Keratinocyte (primary cell): ENCODE results near the gene RNF157. TPM values are rescaled to one million over a fixed set of nuclear protein-coding genes. Genes with fewer than 3 reads are reported as not detected.

Source experiments
- DNase-seq: peaks from one replicate; pipeline ENCODE4 v3.0.0-alpha.2; 2011; ENCODE audit warnings: low read depth, missing footprints, low spot score
- FAIRE-seq: peaks from 2 replicates; lab custom pipeline; 2011; peaks lifted over from hg19 to GRCh38; lab: Jason Lieb, UNC
- H2AFZ ChIP-seq: 2 replicates; pipeline ENCODE4 v1.6.0; 2012; ENCODE audit warnings: low read length, control low read depth, inconsistent platforms; ENCODE audit not compliant: control insufficient read depth
- H3K27ac ChIP-seq: 2 replicates; pipeline ENCODE4 v1.5.1; 2011; ENCODE audit warnings: low read length; ENCODE audit not compliant: control insufficient read depth, insufficient read depth
- H3K27me3 ChIP-seq: 3 replicates; pipeline ENCODE4 v1.6.0; 2011; ENCODE audit warnings: low read length; ENCODE audit not compliant: control insufficient read depth, insufficient read depth; ENCODE audit errors: extremely low read depth
- H3K36me3 ChIP-seq, 2 experiments: 2 replicates in 1 of 2; 3 replicates in 1 of 2; pipeline ENCODE4 v1.5.1; 2011; ENCODE audit warnings: low read length in 2 of 2, mild to moderate bottlenecking in 1 of 2; ENCODE audit not compliant: control insufficient read depth in 2 of 2, insufficient read depth in 2 of 2; ENCODE audit errors: extremely low read depth in 1 of 2
- H3K4me1 ChIP-seq: 3 replicates; pipeline ENCODE4 v1.5.1; 2011; ENCODE audit warnings: low read length; ENCODE audit not compliant: control insufficient read depth, insufficient read depth; ENCODE audit errors: extremely low read depth
- H3K4me2 ChIP-seq: 3 replicates; pipeline ENCODE4 v1.6.0; 2011; ENCODE audit warnings: low read depth, low read length; ENCODE audit not compliant: control insufficient read depth, insufficient read depth; ENCODE audit errors: extremely low read depth
- H3K4me3 ChIP-seq, 3 experiments: fragments of 200-600 bp in 1 of 3; sonication (generic) in 1 of 3; 2 replicates in 2 of 3; 3 replicates in 1 of 3; pipeline ENCODE4 v1.5.1; 2011 to 2016; ENCODE audit warnings: low read length in 3 of 3, mild to moderate bottlenecking in 3 of 3, control low read depth in 2 of 3, inconsistent platforms in 1 of 3, low read depth in 1 of 3, mixed read lengths in 1 of 3, mixed run types in 1 of 3, moderate library complexity in 1 of 3; ENCODE audit not compliant: control insufficient read depth in 2 of 3, insufficient read depth in 2 of 3; ENCODE audit errors: extremely low read depth in 1 of 3
- H3K79me2 ChIP-seq: 2 replicates; pipeline ENCODE4 v1.6.0; 2012; ENCODE audit warnings: low read length; ENCODE audit not compliant: control insufficient read depth, insufficient read depth
- H3K9ac ChIP-seq: 3 replicates; pipeline ENCODE4 v1.6.0; 2011; ENCODE audit warnings: low read length; ENCODE audit not compliant: control insufficient read depth, insufficient read depth; ENCODE audit errors: extremely low read depth
- H3K9me1 ChIP-seq: 3 replicates; pipeline ENCODE4 v1.6.0; 2011; ENCODE audit warnings: low read length; ENCODE audit not compliant: control insufficient read depth, insufficient read depth; ENCODE audit errors: extremely low read depth
- H3K9me3 ChIP-seq: 2 replicates; pipeline ENCODE4 v1.5.1; 2012; ENCODE audit warnings: low read depth, low read length; ENCODE audit not compliant: control insufficient read depth
- H4K20me1 ChIP-seq: 3 replicates; pipeline ENCODE4 v1.6.0; 2011; ENCODE audit warnings: low read length; ENCODE audit not compliant: control insufficient read depth, insufficient read depth; ENCODE audit errors: extremely low read depth
- CTCF ChIP-seq, 3 experiments: IDR thresholded peaks in 1 of 3; conservative IDR thresholded peaks in 1 of 3; optimal IDR thresholded peaks in 1 of 3; 2 replicates in 2 of 3; 3 replicates in 1 of 3; pipeline versions ENCODE3 to v1.5.1; 2011; ENCODE audit warnings: low read length in 3 of 3, mild to moderate bottlenecking in 3 of 3, moderate library complexity in 2 of 3, control low read depth in 1 of 3, inconsistent platforms in 1 of 3; ENCODE audit not compliant: insufficient read depth in 2 of 3; ENCODE audit errors: extremely low read depth in 1 of 3
- EZH2 ChIP-seq: IDR thresholded peaks from one replicate; pipeline ENCODE4 v1.6.1; 2012; ENCODE audit warnings: inconsistent platforms, mild to moderate bottlenecking, low read length, moderate library complexity
- dilution Hi-C: fragments of 300-500 bp; cut with MboI; formaldehyde crosslinking; loops from one replicate; pipeline ENCODE4 v1.7.0; 2020; ENCODE audit warnings: low sequenced_read_pairs; ENCODE audit not compliant: extremely low pct_ligation_motif_present
- polyA plus RNA-seq, 5 experiments: library from polyadenylated mRNA; depleted of rRNA in 3 of 5; stranded (reverse) in 3 of 5; stranded (forward) in 1 of 5; unstranded in 1 of 5; fragments of >200 nt; gene quantifications; 1 replicate in 1 of 5; 2 replicates in 3 of 5; 3 replicates in 1 of 5; pipeline versions ENCODE4 v1.2.1 to v1.2.3, GENCODE V29; 2011 to 2012; ENCODE audit warnings: missing spikeins in 2 of 5, low read depth in 1 of 5, low replicate concordance in 1 of 5

RNF157 gene
- polyA plus RNA-seq, 1 donor (not counting 4 experiments of a cell fraction or from before 2014, with no cell fraction given): not detected

- H3K9me1 ChIP-seq: no peaks in the 10 kb centered on the region
- dilution Hi-C loops: no loop called here
- peak; percentile 11 for DNase-seq
- no peaks in the 10 kb centered on the region for H4K20me1 ChIP-seq
- no peaks in the 10 kb centered on the region for H3K79me2 ChIP-seq
- FAIRE-seq: no peak
- TF ChIP-seq CTCF (optimal IDR thresholded peaks at IDR 0.05 in 1 of 3, IDR thresholded peaks at IDR 0.05 in 1 of 3, conservative IDR thresholded peaks at IDR 0.05 in 1 of 3; ENCODE audit: extremely low read depth in 1 of 3, insufficient read depth in 2 of 3, low read length in 3 of 3) (peak in 2 of 3 experiments; percentile 11 to 17), EZH2 (no peak)
- no peak overlapping the region for H3K9ac ChIP-seq
- H3K4me3 ChIP-seq: no peak overlapping the region
- H3K4me1 ChIP-seq: peaks cover 10% of the 10 kb centered on the region
- H3K27ac ChIP-seq: no peak overlapping the region
- H3K27me3 ChIP-seq: peaks cover 13% of the 10 kb centered on the region
- H3K36me3 ChIP-seq: no peaks in the 10 kb centered on the region
- no peak overlapping the region for H2AFZ ChIP-seq
- H3K9me3 ChIP-seq: no peaks in the 10 kb centered on the region
- H3K4me2 ChIP-seq: peak overlapping the region; percentile 66
These were observed 107.5 kb downstream of the RNF157 start for GRCh38 chr17:76132574-76133338.

DNA sequence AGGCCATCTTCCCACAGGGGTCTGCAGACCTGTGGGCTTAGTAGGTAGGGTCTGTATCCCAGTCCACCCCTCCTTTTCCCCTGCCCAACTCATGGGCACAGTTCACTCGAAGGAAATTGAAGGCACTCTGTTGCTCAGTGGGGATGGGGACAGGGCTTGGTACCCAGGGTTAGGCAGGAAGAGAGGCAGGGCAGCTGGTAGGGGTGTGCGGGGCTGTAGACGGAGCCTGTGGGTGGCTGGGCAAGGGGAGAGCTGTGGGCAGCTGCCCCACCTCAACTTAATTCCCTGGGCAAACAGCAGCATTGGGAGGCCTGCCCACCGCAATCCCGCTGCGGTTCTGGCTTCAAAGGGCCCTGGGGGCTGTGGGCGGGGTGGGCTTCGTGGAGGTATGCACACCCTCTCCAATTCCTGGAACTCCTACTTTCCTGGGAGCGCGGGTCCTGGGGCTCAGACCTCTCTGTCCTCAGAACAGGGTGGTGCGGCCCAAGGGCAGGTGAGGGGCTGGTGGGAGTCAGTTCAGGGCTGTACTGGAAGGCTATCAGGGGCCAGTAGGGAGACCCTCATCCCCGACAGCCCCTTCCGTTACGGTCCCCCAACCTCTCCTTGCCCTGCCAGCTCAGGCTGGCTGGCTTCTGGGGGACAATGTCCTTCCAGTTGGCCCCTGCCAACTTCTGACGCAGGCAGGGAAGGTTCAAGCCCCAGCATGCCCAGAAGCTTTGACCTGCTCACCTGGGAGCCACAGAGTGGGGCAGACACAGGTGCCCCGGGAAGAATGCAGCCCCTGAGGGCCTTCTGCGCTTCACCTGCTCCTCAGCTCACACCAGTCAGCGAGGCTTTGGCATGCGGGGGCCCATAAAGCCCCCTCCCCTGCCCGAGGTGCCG lies 108.4 kb downstream of the RNF157 start:
- Histone ChIP-seq H3K9me3 (no peaks in the 10 kb centered on the region), H3K9me1 (no peaks in the 10 kb centered on the region), H2AFZ (no peak overlapping the region), H3K36me3 (no peaks in the 10 kb centered on the region), H3K9ac (no peak overlapping the region), H3K4me1 (peaks cover 10% of the 10 kb centered on the region), H3K79me2 (no peaks in the 10 kb centered on the region), H3K27me3 (peaks cover 6% of the 10 kb centered on the region), H3K4me3 (no peak overlapping the region), H3K27ac (no peak overlapping the region), H4K20me1 (no peaks in the 10 kb centered on the region), H3K4me2 (peak overlapping the region; percentile 48)
- peak; percentile 57 for DNase-seq
- no peak for TF ChIP-seq EZH2
- TF ChIP-seq CTCF (optimal IDR thresholded peaks at IDR 0.05 in 1 of 3, IDR thresholded peaks at IDR 0.05 in 1 of 3, conservative IDR thresholded peaks at IDR 0.05 in 1 of 3; ENCODE audit: extremely low read depth in 1 of 3, insufficient read depth in 2 of 3, low read length in 3 of 3): no peak
- dilution Hi-C loops: no loop called here
- no peak for FAIRE-seq
